HG03558 (cell line): ENCODE data around the gene VSNL1.

Experiments used
- ATAC-seq: cut with Tn5 transposase; IDR thresholded peaks from one replicate; pipeline ENCODE4 v1.9.1; 2021; ENCODE audit warnings: moderate number of reproducible peaks; ENCODE audit not compliant: unreplicated experiment; ENCODE audit errors: extremely low read depth

VSNL1 gene

GRCh38 chr2:17605696-17606095 is 65.2 kb downstream of the VSNL1 start:
- no peak for ATAC-seq

DNA sequence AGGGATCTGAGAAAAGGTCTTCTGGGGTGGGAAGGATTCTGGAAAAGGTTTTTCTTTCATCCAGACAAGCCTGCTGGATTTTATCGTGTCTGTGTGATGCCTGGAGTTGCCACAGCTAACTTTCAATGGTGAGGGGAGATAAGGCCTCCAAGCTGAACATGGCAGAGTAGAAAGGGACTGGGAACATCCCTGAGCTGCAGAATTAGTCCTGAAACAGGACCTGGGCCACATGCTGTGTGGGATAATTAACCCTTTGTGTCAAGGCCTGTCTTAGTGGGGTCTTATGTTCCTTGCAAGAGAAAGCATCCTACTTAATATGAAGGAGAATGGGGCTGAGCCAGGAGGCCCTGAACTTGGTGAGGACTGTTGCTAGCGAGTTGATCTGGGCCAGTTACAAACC is 66.4 kb downstream of the VSNL1 start:
- ATAC-seq: no peak

DNA sequence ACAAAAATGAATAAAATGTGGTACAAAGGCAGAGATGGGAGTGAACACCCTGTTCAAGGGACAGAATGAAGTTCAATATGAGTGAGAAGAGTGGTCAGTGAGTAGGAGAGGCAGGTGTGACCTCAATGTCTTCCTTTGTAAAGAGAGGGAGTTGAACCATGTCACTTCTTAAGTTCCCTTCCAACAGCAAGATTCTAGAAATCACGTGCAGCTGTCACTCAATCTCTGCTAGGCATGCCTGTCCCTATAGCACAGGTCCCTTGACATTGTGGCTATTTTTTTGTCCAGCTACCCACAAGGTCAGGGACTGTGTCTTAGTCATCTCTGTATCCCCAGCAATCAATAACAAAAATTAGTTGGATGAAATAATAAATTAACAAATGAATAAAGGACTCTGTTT is 66.9 kb downstream of the VSNL1 start:
- no peak for ATAC-seq

DNA sequence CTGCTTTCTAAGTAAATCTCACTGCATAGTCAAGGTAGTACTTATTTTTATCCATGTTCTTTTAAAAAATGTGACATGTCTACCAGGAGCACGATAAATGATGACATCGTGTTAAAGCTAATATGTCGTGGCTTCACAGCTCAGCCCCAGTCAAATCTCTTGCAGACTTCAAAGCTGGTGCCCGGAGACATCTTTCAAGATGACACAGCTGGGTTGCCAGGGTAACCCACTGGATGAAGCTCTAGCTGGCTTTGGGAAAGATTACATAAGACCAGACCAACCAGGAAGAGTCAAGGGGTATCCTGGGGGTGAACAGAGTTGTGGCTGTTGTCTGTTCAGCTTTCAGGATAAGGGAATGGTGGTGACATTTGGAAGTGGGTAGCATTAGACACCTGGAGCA is 67.8 kb downstream of the VSNL1 start:
- no peak for ATAC-seq

- ATAC-seq: no peak
Measured at GRCh38 chr2:17610521-17610920, 70.0 kb downstream of the VSNL1 start.

GRCh38 chr2:17611036-17611435 is 70.5 kb downstream of the VSNL1 start:
- ATAC-seq: no peak

GRCh38 chr2:17614174-17614930 is 73.9 kb downstream of the VSNL1 start:
- ATAC-seq: no peak

DNA sequence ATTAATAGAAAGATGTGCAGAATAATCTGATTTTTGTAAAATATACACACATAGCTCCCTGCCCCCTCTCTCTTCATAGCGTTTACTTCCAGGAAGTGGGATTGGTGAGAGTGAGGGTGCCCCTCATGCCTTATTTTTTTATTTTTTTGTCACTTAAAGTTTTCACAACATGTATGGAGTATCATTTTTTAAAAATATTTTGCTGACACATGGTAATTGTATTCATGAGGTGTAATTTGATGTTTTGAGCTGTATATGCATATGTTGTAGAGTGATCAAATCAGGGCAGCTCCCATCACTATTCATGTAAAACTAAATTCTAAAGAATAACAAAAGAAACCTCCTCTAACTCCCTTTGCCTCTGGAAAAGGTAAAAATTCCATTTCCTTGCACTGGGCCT is 74.7 kb downstream of the VSNL1 start:
- ATAC-seq: no peak

DNA sequence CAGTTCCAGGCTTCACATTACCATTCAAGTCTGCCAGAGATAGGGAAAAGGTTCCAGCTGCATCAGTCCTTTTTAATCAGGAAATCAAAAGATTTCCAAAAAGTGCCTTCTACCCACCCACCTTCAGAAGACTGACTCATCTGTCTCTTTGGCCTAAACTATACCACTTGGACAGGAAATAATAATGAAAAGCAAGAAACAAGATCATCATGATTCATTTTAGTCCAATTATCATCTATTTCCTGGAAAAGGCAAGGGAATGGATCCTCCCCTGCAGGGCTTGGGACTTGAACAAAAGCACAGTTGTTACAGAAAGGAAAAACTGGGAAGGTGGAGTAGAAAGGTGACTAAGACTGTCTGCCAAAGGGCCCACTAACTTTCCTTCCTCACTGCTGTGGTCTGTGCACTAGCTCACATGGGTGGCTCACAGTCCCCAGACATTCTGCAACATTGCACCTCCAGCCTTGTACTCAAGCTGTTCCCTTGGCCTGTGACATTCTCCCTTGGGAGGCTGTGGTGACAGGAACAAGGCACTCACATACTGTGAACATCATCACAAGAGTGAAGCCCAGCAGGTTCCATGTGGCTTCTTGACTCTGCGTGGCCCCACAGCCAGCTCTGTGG is 75.3 kb downstream of the VSNL1 start:
- no peak for ATAC-seq

DNA sequence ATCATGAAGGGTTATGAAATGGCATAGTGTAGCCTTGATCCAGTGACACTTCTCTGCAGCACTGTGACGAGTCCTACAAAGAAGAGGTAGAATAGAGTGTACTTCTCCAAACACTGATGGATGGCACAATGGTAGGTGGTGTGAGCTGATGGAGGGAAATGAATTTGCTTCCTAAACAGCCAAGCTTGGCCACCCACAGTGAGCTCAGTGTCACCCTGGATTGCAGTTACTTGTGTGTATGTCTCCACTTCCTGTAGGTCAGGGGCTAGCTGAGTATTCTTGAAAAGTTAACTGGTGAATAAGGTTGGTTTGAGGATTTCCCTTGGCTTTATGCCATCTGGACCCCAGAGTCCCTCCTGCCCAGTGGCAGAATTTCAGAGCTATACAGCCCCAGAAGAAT is 75.9 kb downstream of the VSNL1 start:
- no peak for ATAC-seq

DNA sequence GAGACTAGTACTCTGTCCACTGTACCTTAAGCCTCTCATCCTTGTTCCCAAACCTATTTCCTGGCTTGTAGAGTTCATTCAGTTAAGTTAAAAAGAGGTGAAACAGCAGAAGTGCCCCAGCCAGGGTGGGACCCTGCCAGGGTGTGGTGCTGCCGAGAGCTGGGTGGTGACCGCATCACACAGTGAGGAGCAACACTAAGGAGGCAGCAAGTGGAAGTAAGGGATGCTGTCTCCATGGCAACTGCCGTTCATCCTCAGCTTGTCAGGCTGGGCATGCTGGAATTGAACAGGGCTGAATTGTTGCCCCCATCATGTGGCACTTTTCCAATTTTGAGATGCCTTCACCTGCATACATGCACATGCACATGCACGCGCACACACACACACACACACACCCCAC is 77.0 kb downstream of the VSNL1 start:
- no peak for ATAC-seq

- no peak for ATAC-seq
Measured at GRCh38 chr2:17617955-17618354, 77.5 kb downstream of the VSNL1 start.

- ATAC-seq: no peak
Measured at GRCh38 chr2:17620280-17620679, 79.8 kb downstream of the VSNL1 start.

DNA sequence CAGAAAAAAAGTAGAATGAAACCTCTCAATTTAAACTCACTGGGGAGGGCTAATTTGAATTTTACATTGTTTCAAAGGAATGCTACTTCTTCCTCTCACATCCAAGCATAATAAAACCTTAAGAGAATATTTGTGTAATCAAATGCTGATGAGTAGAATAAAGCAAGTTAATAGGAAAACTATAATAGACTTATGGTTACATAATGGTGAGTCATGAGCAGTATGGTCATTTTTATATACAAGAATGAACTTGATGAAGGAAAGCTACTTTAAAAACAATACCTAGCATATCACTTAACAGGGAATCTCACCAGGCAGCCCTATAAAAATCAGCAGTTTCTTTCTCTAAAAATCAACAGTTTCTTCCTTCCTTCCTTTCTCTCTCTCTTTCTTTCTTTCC is 80.3 kb downstream of the VSNL1 start:
- ATAC-seq: no peak

DNA sequence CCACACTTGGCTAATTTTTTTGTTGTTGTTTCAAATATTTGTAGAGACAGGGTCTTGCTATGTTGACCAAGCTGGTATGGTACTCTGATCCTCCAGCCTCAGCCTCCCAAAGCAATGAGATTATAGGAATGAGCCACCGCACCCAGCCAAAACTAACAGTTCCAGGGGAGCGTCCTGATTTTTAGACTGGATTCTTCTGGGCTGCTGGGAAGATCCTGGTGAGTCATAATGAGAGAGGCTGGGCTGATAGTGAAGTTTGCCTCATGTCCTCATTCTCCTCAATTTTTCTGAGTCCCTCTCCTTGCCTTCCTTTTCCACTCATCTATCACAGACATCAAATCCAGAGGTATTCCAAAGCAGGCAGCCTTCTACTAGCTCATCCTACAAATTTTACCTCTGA is 81.3 kb downstream of the VSNL1 start:
- ATAC-seq: no peak

DNA sequence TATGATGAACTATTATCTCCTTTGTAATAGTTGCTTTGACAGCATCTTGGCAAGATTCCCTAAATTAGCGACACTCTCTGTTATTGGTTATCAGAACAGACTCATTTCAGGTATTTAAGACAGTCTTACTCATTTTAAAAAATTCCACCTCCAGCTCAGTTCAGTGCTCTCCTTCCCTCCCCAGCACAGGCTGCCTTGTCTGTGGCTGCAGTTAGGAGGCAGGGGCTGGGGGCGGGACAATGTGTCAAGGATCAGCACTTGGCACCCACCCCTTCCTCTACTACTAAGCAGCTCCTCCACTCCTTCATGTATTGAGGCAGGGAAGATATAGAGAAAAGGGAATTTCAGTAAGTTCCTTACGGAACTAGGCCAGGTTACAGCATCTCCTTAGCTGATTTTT is 85.0 kb downstream of the VSNL1 start:
- no peak for ATAC-seq

DNA sequence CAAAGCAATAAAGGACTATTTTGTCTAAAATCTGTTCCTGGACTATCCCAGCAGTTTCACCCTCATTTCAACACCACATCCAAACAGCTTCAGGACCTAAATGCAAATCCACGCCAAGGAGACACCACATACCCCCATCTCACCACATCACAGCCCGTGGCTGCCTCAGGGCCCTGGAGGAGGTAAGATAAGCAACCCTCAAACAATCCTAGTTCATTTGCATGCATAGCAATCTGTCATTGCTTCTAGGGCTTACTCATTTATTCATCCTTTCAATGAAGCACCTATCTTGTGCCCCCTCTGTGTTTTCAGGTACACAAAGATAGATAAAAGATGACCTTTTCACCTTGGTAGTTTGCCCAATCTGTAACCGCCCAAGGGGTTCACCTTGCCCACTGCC is 86.5 kb downstream of the VSNL1 start:
- no peak for ATAC-seq

DNA sequence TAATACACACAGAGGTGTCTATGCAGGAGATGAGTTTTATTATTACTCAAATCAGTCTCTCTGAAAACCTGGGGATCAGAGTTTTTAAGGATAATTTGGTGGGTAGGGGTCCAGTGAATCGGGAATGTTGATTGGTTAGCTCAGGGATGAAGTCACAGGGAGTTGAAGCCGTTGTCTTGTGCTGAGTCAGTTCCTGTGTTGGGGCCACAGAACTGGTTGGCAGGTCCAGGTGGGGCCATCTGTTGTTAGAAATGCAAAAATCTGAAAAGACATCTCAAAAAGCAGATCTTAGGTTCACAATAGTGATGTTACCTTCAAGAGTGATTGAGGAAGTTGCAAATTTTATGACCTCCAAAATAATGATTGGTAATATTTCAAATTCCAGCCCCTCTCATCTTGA is 86.9 kb downstream of the VSNL1 start:
- no peak for ATAC-seq

DNA sequence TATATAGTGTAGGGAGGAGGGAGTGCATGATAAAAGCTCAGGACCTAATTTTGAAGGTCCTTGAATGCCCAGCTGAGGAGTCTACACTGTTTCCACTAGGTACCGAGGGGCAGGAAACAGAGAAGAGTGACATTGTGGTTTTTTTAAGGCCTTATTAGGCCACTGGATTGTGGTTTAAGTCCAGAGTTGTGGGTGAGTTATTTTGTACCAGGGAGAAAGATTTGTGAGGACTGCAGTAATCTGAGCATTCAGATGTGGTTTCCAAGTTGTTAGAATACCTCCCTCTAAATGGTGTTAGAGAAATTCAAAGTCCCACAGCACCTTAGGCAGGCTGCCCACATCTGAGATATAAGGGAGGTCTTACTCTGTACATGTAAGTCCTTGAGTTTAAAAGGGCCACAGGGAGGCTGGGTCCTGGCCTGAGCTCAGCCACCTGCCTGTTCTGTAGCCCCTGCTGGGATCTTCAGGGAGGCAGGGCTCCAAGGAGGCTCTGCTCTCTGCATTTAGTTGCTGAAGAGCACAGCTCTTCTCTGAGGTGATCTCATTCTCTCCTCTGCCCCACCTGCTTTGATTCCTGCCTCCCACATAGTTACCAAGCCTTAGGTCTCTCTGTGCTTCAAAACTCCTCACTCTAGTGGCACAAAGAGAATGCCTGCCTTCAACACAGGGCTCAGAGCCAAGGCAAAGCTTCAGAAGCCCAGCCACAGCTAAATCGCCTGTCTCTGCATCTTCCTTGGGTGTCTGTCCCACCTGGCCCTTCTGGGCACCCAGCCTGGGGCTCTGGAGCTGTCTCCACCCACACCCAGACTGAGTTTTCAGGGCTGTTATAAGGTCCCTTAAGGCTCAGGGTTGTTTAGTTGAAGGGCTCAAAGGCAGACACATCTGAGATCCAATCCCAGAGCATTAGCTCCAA is 88.1 kb downstream of the VSNL1 start:
- no peak for ATAC-seq

DNA sequence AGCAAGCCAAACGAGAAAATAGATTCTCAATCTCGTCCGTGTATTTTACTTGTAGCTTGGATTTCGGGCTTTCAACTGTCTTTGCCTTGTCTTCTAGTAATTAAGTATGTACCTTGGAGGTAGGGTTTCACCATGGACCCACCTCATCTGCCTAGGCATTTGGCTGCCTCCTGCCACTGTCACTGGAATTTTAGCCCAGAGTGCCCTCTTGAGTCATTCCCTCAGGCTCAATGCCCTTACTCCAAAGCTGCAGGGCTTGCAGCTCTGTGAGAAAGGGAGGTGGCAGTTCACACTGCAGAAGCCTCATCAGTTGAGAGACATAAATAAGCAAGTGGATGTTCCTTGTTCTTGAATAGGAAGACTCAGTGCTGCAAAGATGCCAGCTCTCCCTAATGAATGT is 89.6 kb downstream of the VSNL1 start:
- no peak for ATAC-seq

DNA sequence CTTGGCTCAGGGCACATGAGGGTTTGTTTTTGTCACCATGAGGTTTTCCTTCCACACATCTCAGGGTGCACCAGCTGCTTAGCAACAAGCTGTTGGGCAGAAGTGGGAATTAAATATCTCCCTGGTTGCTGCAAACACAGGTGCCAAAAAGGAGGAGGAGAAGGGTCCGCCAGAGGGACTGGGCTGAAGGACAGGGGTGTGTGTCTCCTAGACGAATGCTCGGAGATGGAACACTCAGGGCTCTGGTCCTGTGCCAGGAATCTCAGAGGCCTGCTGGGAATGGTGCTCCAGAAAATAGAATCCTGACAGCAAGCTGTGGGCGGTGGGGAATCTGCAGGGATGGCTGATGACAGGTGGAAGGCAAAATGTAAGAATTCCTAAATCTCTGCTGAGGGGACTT is 94.5 kb downstream of the VSNL1 start:
- no peak for ATAC-seq
